ENCODE measurements around the gene INPP5E. TPM values are rescaled to one million over a fixed set of nuclear protein-coding genes. Genes with fewer than 3 reads are reported as not detected.

The INPP5E gene
- total RNA-seq, 2 donors from 2014 or later: 8.8 to 25.4 TPM

DNA sequence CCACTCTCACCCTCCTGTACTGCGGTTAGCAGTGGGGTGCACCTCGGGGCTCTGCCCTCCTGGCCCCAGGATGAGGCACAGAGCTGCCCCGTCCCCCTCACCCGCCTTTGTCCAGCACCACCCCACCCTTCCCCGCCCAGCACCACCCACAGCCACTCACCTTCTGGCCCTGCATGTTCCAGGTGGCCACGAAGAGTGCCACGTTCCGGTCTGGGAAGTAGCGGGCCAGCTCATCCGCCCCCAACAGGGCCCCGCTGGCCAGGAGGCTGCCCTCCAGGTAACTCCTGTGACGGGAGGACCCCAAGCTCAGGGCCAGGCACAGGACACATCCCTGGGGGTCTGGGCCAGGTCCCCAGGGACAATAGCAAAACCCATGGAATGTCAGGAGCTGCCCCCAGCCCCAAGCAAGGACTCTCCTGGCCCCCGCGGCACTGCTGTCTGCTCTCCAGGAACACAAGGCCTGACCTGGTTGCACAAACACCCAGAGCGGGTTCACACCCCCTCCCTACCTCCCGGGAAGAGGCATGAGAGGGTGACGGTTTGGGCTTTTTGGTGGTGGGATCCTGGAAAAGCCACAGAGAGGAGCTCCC lies 5.0 kb downstream of the INPP5E start:
- H3K27me3 ChIP-seq: no peaks in the 10 kb centered on the region
- intact Hi-C loops (cut with DNase I): no loop called here
- no peak for ATAC-seq
- no peak overlapping the region for H3K27ac ChIP-seq
- 92 to 95% methylated on average over 14 of the region's 17 CpGs for WGBS, 2 donors
- H3K4me3 ChIP-seq: no peak overlapping the region
- H3K9me3 ChIP-seq: no peaks in the 10 kb centered on the region
- DNase-seq: no peak
- TF ChIP-seq, protein P1, sequence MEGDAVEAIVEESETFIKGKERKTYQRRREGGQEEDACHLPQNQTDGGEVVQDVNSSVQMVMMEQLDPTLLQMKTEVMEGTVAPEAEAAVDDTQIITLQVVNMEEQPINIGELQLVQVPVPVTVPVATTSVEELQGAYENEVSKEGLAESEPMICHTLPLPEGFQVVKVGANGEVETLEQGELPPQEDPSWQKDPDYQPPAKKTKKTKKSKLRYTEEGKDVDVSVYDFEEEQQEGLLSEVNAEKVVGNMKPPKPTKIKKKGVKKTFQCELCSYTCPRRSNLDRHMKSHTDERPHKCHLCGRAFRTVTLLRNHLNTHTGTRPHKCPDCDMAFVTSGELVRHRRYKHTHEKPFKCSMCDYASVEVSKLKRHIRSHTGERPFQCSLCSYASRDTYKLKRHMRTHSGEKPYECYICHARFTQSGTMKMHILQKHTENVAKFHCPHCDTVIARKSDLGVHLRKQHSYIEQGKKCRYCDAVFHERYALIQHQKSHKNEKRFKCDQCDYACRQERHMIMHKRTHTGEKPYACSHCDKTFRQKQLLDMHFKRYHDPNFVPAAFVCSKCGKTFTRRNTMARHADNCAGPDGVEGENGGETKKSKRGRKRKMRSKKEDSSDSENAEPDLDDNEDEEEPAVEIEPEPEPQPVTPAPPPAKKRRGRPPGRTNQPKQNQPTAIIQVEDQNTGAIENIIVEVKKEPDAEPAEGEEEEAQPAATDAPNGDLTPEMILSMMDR (IDR thresholded peaks at IDR 0.05): no peak
- no peak for TF ChIP-seq POLR2A (IDR thresholded peaks at IDR 0.05)
- peaks cover 27% of the 10 kb centered on the region for H3K4me1 ChIP-seq
- H3K36me3 ChIP-seq (replicated peaks in 1 of 2; ENCODE audit: insufficient read depth in 1 of 2, low read depth in 2 of 2): no peaks in the 10 kb centered on the region

DNA sequence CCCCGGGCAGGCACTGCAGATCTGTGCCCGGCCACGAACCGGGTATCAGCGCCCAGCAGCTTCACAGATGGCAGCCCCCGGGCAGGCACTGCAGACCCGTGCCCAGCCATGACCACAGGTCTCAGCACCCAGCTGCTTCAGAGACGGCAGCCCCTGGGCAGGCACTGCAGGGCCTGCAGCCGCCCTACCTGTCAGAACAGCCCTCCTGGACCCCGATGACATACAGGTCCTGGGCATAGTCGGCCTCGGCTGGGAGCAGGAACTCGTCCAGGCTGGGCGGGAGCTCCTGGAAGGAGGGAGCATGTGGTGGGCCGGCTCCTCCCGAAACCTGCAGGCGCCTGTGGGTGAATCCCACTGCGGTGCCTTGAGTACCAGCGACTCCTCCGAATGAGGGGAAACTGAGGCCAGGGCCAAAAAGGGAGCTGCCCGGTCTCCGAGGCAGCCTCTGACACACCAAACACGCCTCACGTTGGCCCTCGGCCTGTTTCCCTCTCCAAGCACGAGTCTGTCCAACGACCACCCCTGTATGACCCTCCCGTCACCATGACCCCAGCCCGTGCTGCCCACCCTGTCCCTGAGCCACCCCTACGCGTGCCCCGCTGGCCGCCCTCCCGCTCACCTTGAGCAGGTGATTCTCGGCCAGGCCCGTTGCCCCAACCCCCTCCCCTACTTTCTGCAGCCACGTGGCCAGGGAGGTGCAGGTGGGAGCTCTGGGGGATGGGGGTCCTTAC lies 5.6 kb downstream of the INPP5E start:
- ATAC-seq (no peak), DNase-seq (no peak)
- 91% methylated on average over 22 to 32 of the region's 37 CpGs for WGBS, 2 donors
- no peaks in the 10 kb centered on the region for H3K36me3 ChIP-seq (replicated peaks in 1 of 2; ENCODE audit: insufficient read depth in 1 of 2, low read depth in 2 of 2)
- intact Hi-C loops (cut with DNase I): no loop called here
- H3K4me3 ChIP-seq: no peak overlapping the region
- H3K27me3 ChIP-seq: no peaks in the 10 kb centered on the region
- TF ChIP-seq, protein P1 (IDR thresholded peaks at IDR 0.05): no peak
- no peak for TF ChIP-seq POLR2A (IDR thresholded peaks at IDR 0.05)
- no peak overlapping the region for H3K27ac ChIP-seq
- peaks cover 27% of the 10 kb centered on the region for H3K4me1 ChIP-seq
- H3K9me3 ChIP-seq: no peaks in the 10 kb centered on the region

DNA sequence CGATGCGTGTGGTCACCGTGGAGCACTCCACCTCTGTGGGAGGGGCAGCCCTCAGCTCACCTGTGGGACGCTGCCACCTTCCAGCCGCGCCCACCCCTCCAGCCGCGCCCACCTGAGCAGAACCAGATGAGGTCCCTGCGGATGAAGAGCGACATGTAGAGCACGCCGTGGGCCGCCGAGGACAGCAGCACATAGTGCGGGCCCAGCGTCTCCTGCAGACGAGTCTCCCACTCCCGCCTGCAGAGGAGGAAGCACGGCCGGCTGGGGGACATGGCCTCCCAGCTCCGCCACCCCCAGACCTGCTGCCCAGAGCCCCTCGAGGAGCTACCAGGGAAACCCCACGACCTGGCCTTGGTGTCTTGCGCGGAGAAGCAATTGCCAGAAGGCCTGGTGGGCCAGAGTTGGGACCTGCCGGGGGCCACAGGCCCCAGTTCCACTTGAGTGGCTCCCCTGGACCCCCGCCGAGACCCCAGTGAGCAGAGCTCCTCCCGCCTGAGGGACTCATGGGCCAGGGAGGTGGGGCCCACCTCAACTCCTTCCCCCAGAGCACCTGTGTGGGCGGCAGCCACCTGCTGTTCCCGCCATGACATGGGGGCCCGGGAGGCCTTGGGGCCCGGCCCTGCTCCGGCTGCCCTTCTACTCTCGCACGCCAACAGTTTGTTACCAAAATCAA lies 6.5 kb downstream of the INPP5E start:
- no peaks in the 10 kb centered on the region for H3K36me3 ChIP-seq (replicated peaks in 1 of 2; ENCODE audit: insufficient read depth in 1 of 2, low read depth in 2 of 2)
- 93 to 96% methylated on average over 13 to 35 of the region's 36 CpGs for WGBS, 2 donors
- intact Hi-C loops (cut with DNase I): no loop called here

DNA sequence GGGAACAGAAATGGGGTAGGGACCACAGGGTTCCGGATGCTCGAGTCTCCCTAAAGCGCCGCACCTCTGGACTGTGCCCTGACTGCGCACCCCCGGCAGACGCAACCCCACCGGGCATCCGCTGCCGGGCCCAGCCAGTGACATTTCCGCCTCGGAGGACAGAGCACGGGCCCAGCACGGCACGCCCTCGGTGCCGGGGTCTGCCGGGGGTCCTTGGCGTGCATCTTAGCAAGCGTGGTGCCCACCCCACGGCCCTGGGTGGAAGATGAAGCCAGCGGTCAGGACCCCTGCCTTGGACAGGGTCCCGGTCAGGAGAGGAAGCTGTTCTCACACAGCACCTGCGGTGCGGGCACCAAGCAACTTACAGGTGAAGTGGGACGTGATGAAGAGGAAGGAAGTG lies 7.1 kb downstream of the INPP5E start:
- no peak for TF ChIP-seq POLR2A (IDR thresholded peaks at IDR 0.05)
- TF ChIP-seq, protein P1 (IDR thresholded peaks at IDR 0.05): no peak
- Histone ChIP-seq H3K4me1 (peaks cover 15% of the 10 kb centered on the region), H3K9me3 (no peaks in the 10 kb centered on the region), H3K27ac (no peak overlapping the region), H3K36me3 (replicated peaks in 1 of 2; ENCODE audit: insufficient read depth in 1 of 2, low read depth in 2 of 2) (no peaks in the 10 kb centered on the region), H3K27me3 (no peaks in the 10 kb centered on the region), H3K4me3 (no peak overlapping the region)
- intact Hi-C loops (cut with DNase I): no loop called here
- 90 to 96% methylated on average over 5 to 23 of the region's 26 CpGs for WGBS, 2 donors
- ATAC-seq: no peak
- no peak for DNase-seq

More for the DNA sequence above, 6.5 kb downstream of the INPP5E start:
- ATAC-seq: no peak
- no peaks in the 10 kb centered on the region for H3K27me3 ChIP-seq
- DNase-seq: no peak
- H3K9me3 ChIP-seq: no peaks in the 10 kb centered on the region
- no peak overlapping the region for H3K27ac ChIP-seq
- peaks cover 21% of the 10 kb centered on the region for H3K4me1 ChIP-seq
- no peak overlapping the region for H3K4me3 ChIP-seq
- TF ChIP-seq POLR2A (IDR thresholded peaks at IDR 0.05): no peak
- TF ChIP-seq, protein P1 (IDR thresholded peaks at IDR 0.05): no peak
